Measurements from ENCODE around the gene FBLL1. TPM values are rescaled to one million over a fixed set of nuclear protein-coding genes. Genes with fewer than 3 reads are reported as not detected.
"Not testable (repeated sequence)": the region's sequence is repeated elsewhere in the genome, so short reads cannot be mapped to it uniquely, and the experiment has no call there.

FBLL1 gene
- total RNA-seq, 1 donor from 2014 or later, result not detected

DNA sequence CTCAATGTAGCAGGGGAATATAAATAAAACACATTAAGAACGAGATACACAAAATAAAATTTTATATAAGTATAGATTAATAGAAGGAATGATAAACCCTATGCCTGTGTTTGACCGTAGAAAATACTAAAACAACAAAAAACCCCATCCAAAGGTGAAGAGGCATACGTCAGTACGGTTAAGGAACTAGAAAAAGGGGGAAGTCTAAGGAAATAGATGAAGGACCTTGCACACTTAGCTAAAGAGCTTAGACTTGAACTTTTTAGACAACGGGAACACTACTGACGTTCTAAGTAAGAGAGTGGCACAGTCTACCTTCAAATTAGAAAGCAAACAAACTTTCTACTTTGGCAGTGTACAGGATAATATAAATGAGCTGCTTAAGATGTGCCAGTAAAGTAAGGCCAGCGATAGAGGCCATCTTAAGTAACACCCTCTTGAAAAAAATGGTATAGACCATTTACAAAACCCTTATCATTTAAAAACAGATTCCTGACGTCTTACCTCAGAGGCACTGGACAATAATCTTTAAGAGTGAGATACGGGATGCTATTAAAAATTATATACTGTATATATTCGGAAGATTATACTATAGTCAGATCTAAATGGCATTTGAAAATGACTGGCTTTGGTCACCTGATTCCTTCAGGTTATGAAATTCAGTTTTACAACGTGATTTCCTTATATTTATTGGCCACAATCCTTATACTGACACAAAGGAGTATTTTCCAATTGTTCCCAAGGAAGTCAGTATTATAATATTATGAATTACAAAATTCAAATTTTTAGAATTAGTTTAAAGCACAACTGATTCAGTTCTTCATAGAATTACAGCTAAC lies 41.6 kb downstream of the FBLL1 start:
- Mint-ChIP-seq H3K36me3 (ENCODE audit: low read depth) (peaks cover 53% of the 10 kb centered on the region), H3K27ac (no peak overlapping the region), H3K9me3 (no peaks in the 10 kb centered on the region), H3K27me3 (no peaks in the 10 kb centered on the region), H3K4me1 (peaks cover 23% of the 10 kb centered on the region), H3K4me3 (no peak overlapping the region)
- intact Hi-C loops (cut with micrococcal nuclease), result loop anchor here (10.0 kb wide), 1 partner anchor 1084 kb away; no protein-coding TSS in a partner anchor
- DNase-seq, result no peak

DNA sequence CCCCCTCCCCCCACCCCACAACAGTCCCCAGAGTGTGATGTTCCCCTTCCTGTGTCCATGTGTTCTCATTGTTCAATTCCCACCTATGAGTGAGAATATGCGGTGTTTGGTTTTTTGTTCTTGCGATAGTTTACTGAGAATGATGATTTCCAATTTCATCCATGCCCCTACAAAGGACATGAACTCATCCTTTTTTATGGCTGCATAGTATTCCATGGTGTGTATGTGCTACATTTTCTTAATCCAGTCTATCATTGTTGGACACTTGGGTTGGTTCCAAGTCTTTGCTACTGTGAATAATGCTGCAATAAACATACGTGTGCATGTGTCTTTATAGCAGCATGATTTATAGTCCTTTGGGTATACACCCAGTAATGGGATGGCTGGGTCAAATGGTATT lies 44.6 kb downstream of the FBLL1 start:
- peaks cover 44% of the 10 kb centered on the region for H3K36me3 Mint-ChIP-seq (ENCODE audit: low read depth)
- intact Hi-C loops (cut with micrococcal nuclease), result loop anchor here (10.0 kb wide), 1 partner anchor 1081 kb away; no protein-coding TSS in a partner anchor

DNA sequence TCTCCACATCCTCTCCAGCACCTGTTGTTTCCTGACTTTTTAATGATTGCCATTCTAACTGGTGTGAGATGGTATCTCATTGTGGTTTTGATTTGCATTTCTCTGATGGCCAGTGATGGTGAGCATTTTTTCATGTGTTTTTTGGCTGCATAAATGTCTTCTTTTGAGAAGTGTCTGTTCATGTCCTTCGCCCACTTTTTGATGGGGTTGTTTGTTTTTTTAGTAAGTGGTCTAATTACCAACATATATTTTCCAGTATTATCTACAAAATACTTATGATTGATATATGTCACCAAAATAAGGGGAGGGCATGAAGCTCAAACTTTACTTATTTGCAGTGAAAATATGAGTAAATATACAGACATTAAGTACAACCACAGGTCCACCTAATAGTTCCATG lies 45.1 kb downstream of the FBLL1 start:
- intact Hi-C loops (cut with micrococcal nuclease), result loop anchor here (10.0 kb wide), 1 partner anchor 1081 kb away; no protein-coding TSS in a partner anchor
- not testable (repeated sequence) for H3K9me3 Mint-ChIP-seq, H3K4me3 Mint-ChIP-seq, H3K27ac Mint-ChIP-seq, DNase-seq, H3K27me3 Mint-ChIP-seq
- H3K4me1 Mint-ChIP-seq, result peaks cover 30% of the 10 kb centered on the region
- H3K36me3 Mint-ChIP-seq (ENCODE audit: low read depth), result peaks cover 43% of the 10 kb centered on the region

More for the DNA sequence above, 44.6 kb downstream of the FBLL1 start:
- H3K27ac Mint-ChIP-seq, DNase-seq, H3K27me3 Mint-ChIP-seq, H3K4me3 Mint-ChIP-seq, H3K9me3 Mint-ChIP-seq: not testable (repeated sequence)
- H3K4me1 Mint-ChIP-seq, result peaks cover 30% of the 10 kb centered on the region

- Mint-ChIP-seq H3K36me3 (ENCODE audit: low read depth) (peaks cover 40% of the 10 kb centered on the region), H3K27ac (no peak overlapping the region), H3K4me3 (peak overlapping the region; percentile 14)
These were observed 46.6 kb downstream of the FBLL1 start for GRCh38 chr5:168575391-168576372.

GRCh38 chr5:168578006-168578405 lies 48.9 kb downstream of the FBLL1 start:
- Mint-ChIP-seq H3K9me3 (peaks cover 8% of the 10 kb centered on the region), H3K4me3 (peak overlapping the region; percentile 95), H3K4me1 (peaks cover 28% of the 10 kb centered on the region), H3K27ac (peak overlapping the region; percentile 92), H3K36me3 (ENCODE audit: low read depth) (peaks cover 33% of the 10 kb centered on the region), H3K27me3 (no peaks in the 10 kb centered on the region)
- DNase-seq, result peak; percentile 61
- intact Hi-C loops (cut with micrococcal nuclease), result loop anchor here (10.0 kb wide), 1 partner anchor 1077 kb away; no protein-coding TSS in a partner anchor

More at GRCh38 chr5:168575391-168576372, 46.6 kb downstream of the FBLL1 start:
- H3K27me3 Mint-ChIP-seq, result no peaks in the 10 kb centered on the region
- no peak for DNase-seq
- intact Hi-C loops (cut with micrococcal nuclease), result loop anchor here (10.0 kb wide), 1 partner anchor 1079 kb away; no protein-coding TSS in a partner anchor
- H3K9me3 Mint-ChIP-seq, result peaks cover 1% of the 10 kb centered on the region
- peaks cover 35% of the 10 kb centered on the region for H3K4me1 Mint-ChIP-seq

- Mint-ChIP-seq H3K36me3 (ENCODE audit: low read depth) (peaks cover 31% of the 10 kb centered on the region), H3K9me3 (peaks cover 8% of the 10 kb centered on the region), H3K4me3 (peak within 1 kb of the TSS; percentile 95), H3K27me3 (no peaks in the 10 kb centered on the region), H3K27ac (peak within 1 kb of the TSS; percentile 100), H3K4me1 (peaks cover 28% of the 10 kb centered on the region)
- DNase-seq, result no peak
- intact Hi-C loops (cut with micrococcal nuclease), result loop anchor here (1.0 to 10.0 kb wide), 3 partner anchors 93 to 1076 kb away; partner anchors contain the start of genes RARS1 and SPDL1
These were observed 49.7 kb downstream of the FBLL1 start, which contains the start of gene PANK3 for GRCh38 chr5:168578538-168579487. PANK3 (minus strand) TSS chr5:168579368; CDS start chr5:168579283, 85 bp downstream.

DNA sequence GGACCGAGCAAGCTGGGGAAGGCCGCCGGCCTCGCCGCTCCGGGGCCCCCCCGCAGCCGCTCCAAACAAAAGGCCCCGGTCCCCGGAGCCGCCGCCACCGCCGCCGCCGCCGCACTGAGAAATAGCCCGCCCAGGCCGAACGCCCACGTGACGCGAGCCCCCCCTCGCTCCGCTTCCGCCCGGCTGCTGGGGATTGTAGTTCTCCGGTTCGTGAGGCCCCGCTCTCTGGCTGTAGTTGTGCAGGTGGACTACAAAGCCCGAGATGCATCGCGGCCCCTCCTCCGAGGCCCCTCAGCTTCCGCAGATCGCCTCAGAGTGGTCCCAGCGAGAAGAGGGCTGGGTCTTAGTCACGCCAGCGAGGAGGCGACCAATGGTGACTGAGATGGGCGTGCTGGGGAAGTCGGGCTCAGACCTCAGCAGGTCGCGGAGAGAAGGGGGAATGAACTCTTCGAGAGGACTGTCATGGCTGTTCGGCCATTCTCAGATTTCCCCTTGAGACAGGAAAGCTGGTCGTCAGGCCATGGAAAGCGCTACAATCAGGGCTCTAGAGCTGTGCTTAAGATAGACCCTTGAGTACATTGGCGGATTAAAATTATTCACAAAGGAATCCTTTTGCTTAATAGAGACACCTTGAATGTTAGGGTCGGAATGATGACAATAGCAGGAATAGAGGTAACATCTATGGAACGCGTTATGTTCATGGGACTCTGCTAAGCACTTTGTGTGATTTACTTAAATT lies 50.6 kb downstream of the FBLL1 start:
- peaks cover 30% of the 10 kb centered on the region for H3K4me1 Mint-ChIP-seq
- H3K36me3 Mint-ChIP-seq (ENCODE audit: low read depth), result peaks cover 26% of the 10 kb centered on the region
- no peaks in the 10 kb centered on the region for H3K27me3 Mint-ChIP-seq
- H3K27ac Mint-ChIP-seq, result peak overlapping the region; percentile 100
- DNase-seq, result peak; percentile 99
- peaks cover 8% of the 10 kb centered on the region for H3K9me3 Mint-ChIP-seq
- H3K4me3 Mint-ChIP-seq, result peak overlapping the region; percentile 95
- intact Hi-C loops (cut with micrococcal nuclease), result loop anchor here (1.0 to 10.0 kb wide), 3 partner anchors 93 to 1075 kb away; partner anchors contain the start of genes RARS1 and SPDL1

DNA sequence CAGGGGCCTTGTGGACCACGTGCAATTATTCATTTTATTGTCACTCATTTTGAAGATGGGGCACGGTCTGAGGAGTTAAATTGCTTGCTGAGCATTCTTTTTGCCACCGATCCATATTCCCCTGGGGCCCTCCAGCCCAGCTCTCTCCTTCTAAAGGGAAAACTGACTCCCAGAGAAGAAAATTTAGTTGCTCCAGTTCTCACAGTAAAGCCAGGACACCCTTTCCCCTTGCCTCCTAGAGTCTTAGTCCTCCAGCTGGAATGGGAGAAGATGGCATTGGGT lies 51.1 kb downstream of the FBLL1 start:
- H3K4me3 Mint-ChIP-seq, result peak overlapping the region; percentile 95
- peaks cover 22% of the 10 kb centered on the region for H3K36me3 Mint-ChIP-seq (ENCODE audit: low read depth)
- peaks cover 29% of the 10 kb centered on the region for H3K4me1 Mint-ChIP-seq
- no peak for DNase-seq
- H3K27me3 Mint-ChIP-seq, result peaks cover under 1% of the 10 kb centered on the region
- peak overlapping the region; percentile 100 for H3K27ac Mint-ChIP-seq
- intact Hi-C loops (cut with micrococcal nuclease), result no loop called here
- peaks cover 8% of the 10 kb centered on the region for H3K9me3 Mint-ChIP-seq

Other genes with a start within 250 kb of the FBLL1 start
- 1.1 and 2.4 TPM in 2 replicates for gene WWC1, start 237.7 kb upstream of the FBLL1 start, total RNA-seq
- gene RARS1, start 42.8 kb upstream of the FBLL1 start, total RNA-seq, result 140 and 143 TPM in 2 replicates
- 73.1 and 81.2 TPM in 2 replicates for gene PANK3, start 50.1 kb downstream of the FBLL1 start, total RNA-seq